ENCODE measurements around the gene KCNA2. TPM values are rescaled to one million over a fixed set of nuclear protein-coding genes. Genes with fewer than 3 reads are reported as not detected.

Gene KCNA2
- total and polyA plus RNA-seq, 2 of the 13 experiments (the other 11 are each of a cell fraction or from before 2014, with no cell fraction given): not detected

GRCh38 chr1:110544753-110545152 is 61.4 kb downstream of the KCNA2 start:
- ATAC-seq: no peak
- BruUV-seq (replicated peaks): no TSS peak
- Histone ChIP-seq H3K27ac (ENCODE audit: extremely low read length, insufficient read depth, low read length) (no peak overlapping the region), H3K9me3 (ENCODE audit: low read length) (no peaks in the 10 kb centered on the region), H3K27me3 (ENCODE audit: control insufficient read depth in 1 of 2, insufficient read depth in 2 of 2, low read length in 2 of 2) (no peaks in the 10 kb centered on the region), H3K36me3 (replicated peaks in 1 of 2; ENCODE audit: control insufficient read depth in 1 of 2, insufficient read depth in 2 of 2, low read length in 2 of 2) (no peaks in the 10 kb centered on the region), H3K4me3 (replicated peaks in 1 of 3; ENCODE audit: insufficient read depth in 1 of 3, low read depth in 2 of 3, low read length in 3 of 3) (no peak overlapping the region), H4K20me1 (ENCODE audit: insufficient read depth, low read length) (no peaks in the 10 kb centered on the region), H3K4me1 (ENCODE audit: insufficient read depth, low read length) (no peaks in the 10 kb centered on the region), H3K4me2 (ENCODE audit: low read depth, low read length) (no peak overlapping the region), H3K9ac (ENCODE audit: insufficient read depth, low read depth, low read length) (no peak overlapping the region), H3K79me2 (ENCODE audit: insufficient read depth, low read length) (no peaks in the 10 kb centered on the region), H2AFZ (ENCODE audit: low read length) (no peak overlapping the region)
- no peak for FAIRE-seq
- in situ Hi-C loops (cut with HindIII; ENCODE audit: extremely low pct_ligation_motif_present, low pct_unique_long_range_greater_than_20kb): no loop called here
- CTCF ChIA-PET (ENCODE audit: low intra/inter-chr PET ratio, low total read pairs): no interaction called here
- TF ChIP-seq ZNF570 (CRISPR knock-in tag; IDR thresholded peaks at IDR 0.05; ENCODE audit: borderline replicate concordance): no peak
- no peak for TF ChIP-seq SPEN (CRISPR knock-in tag; IDR thresholded peaks at IDR 0.05; ENCODE audit: low read depth)
- TF ChIP-seq ZNF460 (CRISPR knock-in tag; IDR thresholded peaks at IDR 0.05; ENCODE audit: borderline replicate concordance): no peak
- TF ChIP-seq ZBTB42 (CRISPR knock-in tag; IDR thresholded peaks at IDR 0.05): no peak
- TF ChIP-seq TARDBP (CRISPR knock-in tag; IDR thresholded peaks at IDR 0.05): no peak
- TF ChIP-seq ZNF160 (CRISPR knock-in tag; IDR thresholded peaks at IDR 0.05): no peak
- no peak for TF ChIP-seq REL (CRISPR knock-in tag; conservative IDR thresholded peaks at IDR 0.05)
- no peak for TF ChIP-seq ZNF503 (CRISPR knock-in tag; IDR thresholded peaks at IDR 0.05)
- no peak for TF ChIP-seq ZNF318 (CRISPR knock-in tag; IDR thresholded peaks at IDR 0.05)
- no peak for TF ChIP-seq SAP130 (CRISPR knock-in tag; IDR thresholded peaks at IDR 0.05; ENCODE audit: low read depth)
- no peak for TF ChIP-seq PHF8 (CRISPR knock-in tag; IDR thresholded peaks at IDR 0.05)
- TF ChIP-seq GATAD2A (CRISPR knock-in tag; IDR thresholded peaks at IDR 0.05): no peak
- intact Hi-C loops (cut with micrococcal nuclease; ENCODE audit: unreplicated experiment): no loop called here
- 5% methylated on average over 3 of the region's 3 CpGs for WGBS (ENCODE audit: low lambda C conversion rate)
- no peak for DNase-seq (ENCODE audit: low spot score)
- POLR2A ChIA-PET: no interaction called here
